ENCODE data around the gene TUBA8. TPM values are rescaled to one million over a fixed set of nuclear protein-coding genes. Genes with fewer than 3 reads are reported as not detected.
"Not testable (repeated sequence)": the region's sequence is repeated elsewhere in the genome, so short reads cannot be mapped to it uniquely, and the experiment has no call there.

The TUBA8 gene
- 1.7 and 1.9 TPM in 2 replicates for total RNA-seq

DNA sequence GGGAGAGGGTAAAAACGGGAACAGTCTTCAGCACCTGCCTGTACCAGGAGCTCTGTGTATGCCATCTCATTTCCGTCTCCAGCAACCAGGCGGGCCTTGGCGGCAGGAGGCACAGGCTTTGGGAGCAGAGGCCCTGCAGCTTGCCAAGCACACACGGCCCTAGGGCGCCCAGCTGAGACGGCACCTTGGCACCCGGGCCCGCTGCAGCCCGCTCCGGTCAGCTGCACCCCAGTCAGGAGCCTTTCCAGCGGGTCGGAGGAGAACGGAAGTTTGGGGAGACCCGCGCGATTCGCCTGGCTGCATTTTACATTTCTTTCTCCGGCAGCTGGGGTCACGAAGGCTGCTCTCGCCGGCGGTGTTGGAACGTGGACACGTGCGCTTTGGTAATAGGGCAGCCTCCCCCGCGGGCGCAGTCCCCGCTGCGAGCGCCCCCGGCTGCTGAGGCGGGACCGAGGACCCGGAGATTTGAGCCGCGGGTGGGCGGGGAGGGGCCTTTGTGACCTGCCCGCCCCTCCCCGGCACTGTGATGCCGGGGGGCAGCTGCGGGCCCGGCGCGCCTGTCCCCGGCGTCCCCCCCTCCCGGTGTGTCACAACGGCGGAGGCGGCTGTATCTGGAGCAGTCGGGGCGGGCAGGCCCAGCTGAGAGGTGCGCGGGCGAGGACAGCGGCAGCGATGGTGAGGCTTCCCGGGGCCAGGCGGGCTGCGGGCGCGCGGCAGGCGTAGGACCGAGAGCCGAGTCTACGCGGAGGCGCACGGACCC lies at the start of gene TUBA8:
TSS of gene TUBA8 (plus strand) at position 616 of the 760 bp plus-strand sequence. CDS start at position 673, 57 bp downstream.
- intact Hi-C loops (cut with micrococcal nuclease), result no loop called here

DNA sequence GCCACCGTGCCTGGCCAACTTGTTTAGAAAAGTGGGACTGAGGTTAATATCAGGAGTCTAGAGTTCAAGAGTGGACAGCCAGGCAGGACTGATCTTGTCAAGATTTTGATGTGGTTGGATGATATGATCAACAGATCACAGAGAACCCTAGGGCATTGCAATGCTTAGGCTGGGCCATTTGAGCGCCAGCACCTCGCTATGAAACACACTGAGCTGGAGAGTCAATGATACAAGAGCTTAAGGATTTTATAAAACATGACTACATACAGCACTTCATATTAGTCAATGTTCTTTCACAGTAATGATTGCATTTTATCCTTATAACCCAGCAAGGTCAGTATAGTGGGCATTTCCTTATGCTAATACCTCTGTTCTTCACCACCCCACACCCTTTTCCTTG lies 48.2 kb upstream of the TUBA8 start:
- intact Hi-C loops (cut with micrococcal nuclease), result no loop called here

DNA sequence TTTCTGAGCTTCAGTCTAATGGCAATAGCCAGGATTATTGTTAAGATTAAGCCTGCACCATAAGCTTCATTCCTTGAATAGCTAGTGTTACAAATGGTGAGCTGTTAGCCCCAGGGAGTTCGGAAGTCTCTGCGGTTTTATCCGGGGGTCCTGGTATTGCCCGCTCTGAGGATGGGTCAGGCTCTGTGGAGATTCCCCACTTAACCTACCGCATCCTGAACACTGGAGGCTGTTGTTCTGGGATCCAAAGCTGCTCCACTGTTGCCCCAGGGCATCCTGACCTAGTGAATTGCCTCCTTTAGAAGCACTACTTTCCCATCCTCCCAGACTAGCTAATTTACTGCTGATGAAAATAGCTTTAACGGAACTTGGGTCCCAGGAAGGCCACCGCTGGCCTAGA lies 47.3 kb upstream of the TUBA8 start:
- intact Hi-C loops (cut with micrococcal nuclease), result no loop called here

DNA sequence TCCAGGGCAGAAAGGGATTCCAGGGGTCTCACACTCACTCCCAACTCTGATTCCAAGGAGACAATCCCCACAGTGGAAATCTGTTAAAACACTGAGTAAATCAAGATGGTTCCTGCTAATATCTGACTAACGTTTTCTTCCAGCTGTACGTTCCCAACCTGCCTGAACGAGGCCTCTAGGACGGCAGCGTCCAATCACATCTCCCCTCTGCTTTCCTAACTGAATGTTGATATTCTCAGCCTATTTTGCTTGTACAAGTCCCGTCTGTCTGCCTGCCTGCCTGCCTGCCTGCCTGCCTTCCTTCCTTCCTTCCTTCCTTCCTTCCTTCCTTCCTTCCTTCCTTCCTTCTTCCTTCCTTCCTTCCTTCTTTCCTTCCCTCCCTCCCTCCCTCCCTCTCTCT lies 46.9 kb upstream of the TUBA8 start:
- intact Hi-C loops (cut with micrococcal nuclease), result not testable (repeated sequence)

DNA sequence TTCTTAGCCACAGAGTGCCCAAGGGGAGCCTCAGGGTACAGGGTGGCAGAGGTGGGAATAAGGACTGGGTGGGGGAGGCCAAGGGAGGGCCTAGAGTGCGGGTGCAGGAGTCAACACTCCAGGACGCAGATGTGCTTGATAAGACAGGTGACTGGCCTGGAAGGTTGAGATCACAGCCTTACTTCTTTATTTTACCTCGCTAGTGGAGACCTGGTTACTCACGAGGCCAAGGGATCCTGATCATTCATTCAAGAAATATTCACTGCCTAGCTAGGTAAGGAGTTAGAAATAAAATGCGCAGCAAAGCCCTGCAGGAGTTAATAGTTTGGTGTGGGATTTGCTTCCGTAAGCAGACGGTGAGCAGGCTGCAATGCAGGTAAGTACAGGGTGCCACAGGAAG lies 46.0 kb upstream of the TUBA8 start:
- intact Hi-C loops (cut with micrococcal nuclease), result no loop called here

DNA sequence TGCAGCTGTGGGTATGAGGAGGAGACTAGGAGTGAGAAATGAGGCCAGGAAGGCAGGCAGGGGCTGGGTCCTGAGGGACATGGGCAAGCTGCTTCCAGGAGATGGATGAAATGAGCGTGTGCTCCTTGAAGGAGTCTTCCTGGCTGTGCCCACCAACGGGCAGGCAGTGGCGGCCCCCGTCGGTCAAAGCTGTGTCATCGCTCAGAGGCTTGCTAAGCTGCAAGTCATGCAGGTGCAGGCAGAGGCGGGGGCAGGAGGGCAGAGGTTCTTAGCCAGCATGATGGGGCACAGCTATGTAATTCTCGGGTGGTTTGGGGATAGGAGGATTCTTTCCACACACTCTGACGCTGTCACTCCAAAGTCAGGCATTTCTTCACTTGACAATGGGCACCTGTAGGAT lies 45.4 kb upstream of the TUBA8 start:
- intact Hi-C loops (cut with micrococcal nuclease), result no loop called here

DNA sequence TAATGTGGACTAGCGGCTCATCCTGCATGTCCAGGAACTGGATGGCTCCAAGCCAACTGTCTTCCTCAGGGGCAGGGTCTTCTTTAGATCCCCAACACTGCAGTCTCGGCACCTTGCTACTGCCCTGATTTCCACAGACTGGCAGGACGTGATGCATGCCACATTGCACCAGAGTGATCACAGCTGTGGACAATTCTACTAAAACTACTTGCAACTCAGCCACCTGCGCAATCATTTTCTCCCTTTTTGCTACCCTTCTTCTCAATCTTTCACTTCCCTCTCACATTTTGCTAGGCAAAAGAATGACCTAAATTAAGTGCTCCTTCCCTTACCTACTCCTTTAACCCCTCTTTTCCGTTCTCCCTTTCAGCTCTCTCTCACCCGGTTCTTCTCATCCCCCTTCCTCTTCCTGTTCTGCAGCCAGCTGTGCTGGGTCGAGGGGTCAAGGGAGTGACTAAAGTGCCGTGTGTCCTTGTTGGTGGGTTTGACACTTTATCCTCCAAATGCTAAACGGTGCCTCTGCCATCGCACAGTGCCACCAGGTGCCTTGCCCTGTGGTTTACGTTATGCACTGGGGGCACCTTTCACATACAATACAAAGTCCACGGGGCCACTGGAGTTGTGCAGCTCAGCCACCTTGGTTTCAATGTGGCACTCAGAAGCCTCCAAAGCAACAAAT lies 44.3 kb upstream of the TUBA8 start:
- intact Hi-C loops (cut with micrococcal nuclease), result no loop called here

DNA sequence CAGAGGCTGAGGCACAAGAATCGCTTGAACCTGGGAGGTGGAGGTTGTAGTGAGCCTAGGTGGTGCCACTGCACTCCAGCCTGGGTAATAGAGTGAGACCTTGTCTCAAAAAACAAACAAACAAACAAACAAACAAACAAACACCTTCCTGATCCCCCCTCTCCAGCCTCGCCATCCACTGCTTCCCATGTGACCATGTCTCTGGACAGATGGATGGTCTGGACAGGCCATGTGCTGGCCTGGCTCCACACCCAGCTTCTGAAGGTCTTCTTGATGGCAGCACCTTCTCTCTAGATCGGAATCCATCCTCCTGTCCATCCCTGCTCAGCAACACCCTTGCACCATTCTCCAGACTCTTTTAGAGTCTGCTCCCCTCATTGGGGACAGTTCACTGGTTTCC lies 43.5 kb upstream of the TUBA8 start:
- intact Hi-C loops (cut with micrococcal nuclease), result no loop called here

DNA sequence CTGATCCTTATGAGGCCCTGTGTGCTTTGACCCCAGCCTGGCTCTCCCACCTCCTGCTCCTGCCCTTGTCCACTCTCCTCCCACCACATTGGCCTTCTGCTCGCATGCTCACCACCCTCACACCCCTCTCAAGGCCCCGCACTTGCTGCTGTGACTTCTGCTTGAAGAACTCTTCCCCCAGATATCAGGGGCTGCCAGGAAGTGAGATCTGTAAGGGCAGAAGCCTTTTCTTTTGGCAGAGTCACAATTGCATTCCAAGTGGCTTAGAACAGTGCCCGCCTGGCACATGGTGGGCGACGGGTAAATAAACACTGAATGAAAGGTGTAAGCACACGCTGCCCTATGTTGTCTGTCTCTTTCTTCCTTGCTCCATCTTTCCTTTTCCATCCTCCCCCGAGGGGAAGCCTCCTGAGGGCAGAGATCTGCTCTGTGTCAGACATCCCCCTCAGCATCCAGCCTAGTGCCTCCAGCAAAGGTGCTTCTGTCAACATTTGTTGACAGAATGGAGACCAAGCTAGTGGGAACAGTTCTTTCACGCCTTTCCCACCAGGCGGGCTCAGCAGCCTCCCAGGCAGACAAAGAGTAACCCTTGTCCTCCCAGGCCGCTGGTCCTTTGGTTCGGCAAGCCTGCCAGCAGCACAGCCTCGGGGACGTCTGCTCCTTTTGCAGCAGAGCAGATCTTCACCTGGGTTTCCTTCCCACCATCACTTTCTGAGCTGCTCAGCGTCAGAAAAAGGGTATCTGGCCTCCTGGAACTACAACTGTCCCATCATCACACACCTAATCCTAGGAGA lies 42.9 kb upstream of the TUBA8 start:
- intact Hi-C loops (cut with micrococcal nuclease), result no loop called here

DNA sequence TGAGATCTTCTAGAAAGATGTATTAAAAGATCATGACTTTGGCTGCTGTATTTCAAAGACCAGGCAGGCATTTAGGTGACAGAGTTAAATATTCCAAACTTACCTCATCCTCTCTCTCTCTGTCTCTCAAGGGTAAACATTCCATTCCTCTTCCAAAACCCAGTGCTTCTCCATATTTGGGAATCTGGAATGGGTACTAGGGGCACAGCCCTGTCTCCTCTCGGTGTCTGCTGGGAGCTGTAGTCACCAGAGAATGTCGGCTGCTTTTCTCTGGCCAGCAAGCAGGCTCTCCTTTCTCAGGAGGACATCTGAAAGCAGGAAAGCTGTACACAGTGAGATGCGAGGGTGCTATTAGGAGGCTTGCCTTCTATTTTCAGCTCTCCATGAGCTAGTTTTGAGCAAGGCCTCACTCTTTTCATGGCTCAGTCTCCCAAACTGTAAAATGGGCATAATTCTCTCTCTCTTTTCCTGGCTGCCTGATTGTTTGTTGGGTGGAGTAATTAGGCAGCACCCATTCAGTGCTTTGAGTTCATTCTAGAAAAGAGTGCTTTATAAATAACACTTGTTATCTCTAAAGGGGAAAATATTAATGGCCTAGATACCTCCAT lies 42.1 kb upstream of the TUBA8 start:
- intact Hi-C loops (cut with micrococcal nuclease), result no loop called here

DNA sequence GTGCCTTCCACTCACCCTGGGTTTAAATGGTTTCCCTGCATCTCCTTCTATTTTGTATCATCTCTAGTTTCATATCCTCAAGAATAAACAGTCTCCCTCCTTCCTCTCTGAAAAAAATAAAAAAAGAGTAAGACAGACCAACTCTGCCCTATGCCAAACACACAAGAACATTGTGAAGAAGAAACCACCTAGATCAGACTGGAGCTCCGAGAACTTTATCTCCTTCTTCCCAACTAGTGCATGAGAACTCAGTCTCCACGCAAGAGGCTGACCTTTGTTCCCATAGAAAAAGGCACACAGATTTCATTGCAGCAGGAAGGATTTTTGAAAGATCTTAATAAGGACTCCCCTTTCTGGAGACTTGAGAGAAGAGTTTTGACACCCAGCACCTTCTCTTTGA lies 41.6 kb upstream of the TUBA8 start:
- intact Hi-C loops (cut with micrococcal nuclease), result no loop called here

DNA sequence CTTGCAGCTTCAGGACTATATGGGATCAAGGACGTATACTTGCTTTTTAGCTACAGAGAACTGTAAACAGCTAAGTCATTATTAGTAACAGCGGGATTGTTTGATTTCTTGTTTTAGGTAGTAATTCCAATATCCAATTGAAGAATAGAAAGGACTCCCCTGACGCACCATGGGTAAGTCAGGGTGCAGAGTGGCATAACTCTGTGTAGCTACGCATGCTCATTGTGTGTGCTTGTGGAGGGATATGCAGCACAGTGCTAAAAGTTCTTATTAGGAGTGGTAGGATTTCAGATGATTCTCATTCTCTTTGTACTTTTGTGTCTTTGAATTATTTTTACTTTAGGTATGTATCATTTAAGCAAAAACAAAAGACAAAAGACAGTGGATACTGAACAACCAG lies 40.6 kb upstream of the TUBA8 start:
- intact Hi-C loops (cut with micrococcal nuclease), result no loop called here

DNA sequence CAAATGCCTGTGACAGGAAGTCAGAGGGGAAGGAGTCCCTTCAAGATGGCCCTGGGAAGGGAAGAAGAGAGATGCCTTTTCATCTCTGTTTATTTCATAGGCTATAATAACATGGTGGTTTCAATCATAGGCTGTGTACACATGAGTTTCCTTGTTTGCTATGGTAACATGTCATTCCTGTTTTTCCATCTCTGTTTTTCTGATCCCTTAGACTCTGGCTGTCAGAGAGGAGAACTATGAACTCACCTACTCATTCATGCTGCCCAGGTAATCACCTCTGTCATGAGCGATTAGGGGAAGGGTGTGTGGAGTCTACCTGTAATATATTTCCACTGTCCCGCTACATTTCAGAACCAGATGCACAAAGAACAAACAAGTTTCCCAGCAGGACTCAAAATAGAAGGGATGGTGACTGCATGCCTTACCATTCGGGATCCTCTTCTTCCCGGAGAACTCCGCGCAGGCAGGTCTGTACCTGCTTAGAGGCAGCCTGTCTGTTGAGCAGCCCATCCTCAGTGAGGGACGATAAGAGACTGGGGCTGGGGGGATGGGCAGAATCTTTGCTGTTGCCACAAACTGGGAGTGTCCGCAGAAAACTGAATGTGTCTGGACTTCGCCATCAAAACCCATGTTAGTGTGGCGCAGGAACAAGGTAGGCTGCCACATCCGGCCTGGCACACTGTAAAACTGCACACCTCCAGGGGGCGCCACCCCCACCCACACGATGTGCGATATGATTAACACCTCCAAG lies 39.9 kb upstream of the TUBA8 start:
- intact Hi-C loops (cut with micrococcal nuclease), result no loop called here

DNA sequence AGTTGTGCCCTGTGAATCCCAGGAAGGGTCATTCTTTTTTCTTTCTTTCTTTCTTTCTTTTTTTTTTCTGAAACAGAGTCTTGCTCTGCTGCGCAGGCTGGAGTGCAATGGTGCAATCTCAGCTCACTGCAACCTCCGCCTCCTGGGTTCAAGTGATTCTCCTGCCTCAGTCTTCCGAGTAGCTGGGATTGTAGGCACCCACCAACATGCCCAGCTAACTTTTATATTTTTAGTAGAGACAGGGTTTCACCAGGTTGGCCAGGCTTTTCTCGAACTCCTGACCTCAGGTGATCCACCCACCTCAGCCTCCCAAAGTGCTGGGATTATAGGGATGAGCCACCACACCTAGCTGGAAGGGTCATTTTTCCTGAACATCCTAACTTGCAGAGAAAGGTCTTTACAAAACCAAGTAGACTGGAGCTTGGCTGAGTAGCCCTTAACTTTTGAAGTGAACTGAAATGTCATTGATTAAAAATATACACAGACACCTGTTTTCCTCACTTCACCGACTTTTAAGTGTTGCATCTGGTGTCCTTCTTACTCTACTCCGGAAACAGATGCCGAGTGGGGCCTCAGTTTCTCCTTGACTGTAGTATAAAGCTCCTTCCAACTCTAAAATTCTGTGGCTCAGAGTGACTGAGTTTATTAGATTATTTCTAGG lies 39.2 kb upstream of the TUBA8 start:
- intact Hi-C loops (cut with micrococcal nuclease), result not testable (repeated sequence)

DNA sequence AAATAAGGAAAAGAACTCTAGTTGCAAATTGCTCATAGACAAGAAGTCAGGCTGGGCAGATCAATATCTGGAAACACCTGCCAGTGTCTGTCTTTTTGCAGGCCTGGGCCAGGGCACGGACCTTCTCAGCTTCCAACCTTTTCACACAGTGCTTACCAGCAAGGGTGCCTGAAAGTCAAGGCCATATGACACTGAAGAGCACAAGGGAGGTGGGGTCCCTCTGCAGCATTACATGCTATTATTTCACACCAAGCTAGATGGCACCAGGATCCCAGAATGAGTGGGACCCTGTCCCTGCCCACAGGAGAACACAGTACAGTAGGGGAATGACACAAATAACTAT lies 38.7 kb upstream of the TUBA8 start:
- intact Hi-C loops (cut with micrococcal nuclease), result no loop called here

DNA sequence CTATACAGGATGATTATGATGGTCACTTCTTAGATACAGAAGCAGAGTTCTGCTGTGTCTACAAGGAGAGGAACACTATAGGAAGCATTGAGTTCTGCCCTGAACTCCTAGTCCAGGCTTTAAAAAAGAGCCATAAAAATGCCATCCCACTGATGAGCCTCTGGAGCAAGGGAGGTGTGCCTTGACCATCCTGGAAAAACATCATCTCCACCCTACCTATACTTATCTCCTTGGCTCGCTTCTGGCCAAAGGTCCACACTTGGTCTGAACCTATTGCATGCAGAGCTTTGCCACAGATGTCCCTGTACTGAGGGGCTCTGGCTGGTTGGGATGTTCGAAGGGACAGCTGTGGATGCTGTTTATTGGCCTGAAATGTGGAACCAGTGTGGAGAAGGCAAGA lies 37.1 kb upstream of the TUBA8 start:
- intact Hi-C loops (cut with micrococcal nuclease), result no loop called here

DNA sequence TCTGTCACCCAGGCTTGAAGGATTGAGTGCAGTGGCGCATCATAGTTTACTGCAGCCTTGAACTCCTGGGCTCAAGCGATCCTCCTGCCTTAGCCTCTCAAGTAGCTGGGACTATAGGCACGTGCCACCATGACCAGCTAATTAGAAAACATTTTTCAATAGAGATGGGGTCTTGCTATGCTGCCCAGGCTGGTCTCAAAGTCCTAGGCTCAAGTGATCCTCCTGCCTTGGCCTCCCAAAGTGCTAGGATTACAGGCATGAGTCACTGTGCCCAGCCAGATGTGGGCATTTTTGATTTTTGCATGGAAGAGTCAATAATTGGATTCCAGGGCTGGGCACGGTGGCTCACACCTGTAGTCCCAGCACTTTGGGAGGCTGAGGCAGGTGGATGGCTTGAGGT lies 36.7 kb upstream of the TUBA8 start:
- intact Hi-C loops (cut with micrococcal nuclease), result not testable (repeated sequence)

DNA sequence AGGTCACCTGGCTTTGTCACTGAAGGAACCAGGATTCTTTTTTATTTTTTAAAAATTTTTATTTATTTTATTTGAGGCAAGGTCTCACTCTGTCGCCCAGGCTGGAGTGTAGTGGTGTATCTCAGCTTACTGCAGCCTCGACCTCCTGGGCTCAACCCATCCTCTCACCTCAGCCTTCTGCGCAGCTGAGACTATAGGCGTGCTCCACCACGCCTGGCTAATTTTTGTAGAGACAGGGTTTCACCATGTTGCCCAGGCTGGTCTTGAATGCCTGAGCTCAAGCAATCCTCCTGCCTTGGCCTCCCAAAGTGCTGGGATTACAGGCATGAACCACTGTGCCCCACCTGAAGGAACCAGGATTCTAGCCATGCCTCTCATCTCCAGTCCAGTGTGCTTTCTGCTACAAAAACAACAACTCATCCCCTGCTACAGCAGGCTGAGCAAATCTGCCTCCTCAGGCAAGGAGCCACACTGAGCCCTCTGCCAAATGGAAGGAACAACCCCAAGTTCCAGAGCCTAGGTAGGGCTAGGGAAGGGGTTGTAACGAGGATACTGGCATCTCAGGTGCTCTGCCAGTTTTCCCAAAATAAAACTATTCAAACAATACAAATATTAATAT lies 35.4 kb upstream of the TUBA8 start:
- intact Hi-C loops (cut with micrococcal nuclease), result loop anchor here (5.0 kb wide), 1 partner anchor 903 kb away; no protein-coding TSS in a partner anchor

DNA sequence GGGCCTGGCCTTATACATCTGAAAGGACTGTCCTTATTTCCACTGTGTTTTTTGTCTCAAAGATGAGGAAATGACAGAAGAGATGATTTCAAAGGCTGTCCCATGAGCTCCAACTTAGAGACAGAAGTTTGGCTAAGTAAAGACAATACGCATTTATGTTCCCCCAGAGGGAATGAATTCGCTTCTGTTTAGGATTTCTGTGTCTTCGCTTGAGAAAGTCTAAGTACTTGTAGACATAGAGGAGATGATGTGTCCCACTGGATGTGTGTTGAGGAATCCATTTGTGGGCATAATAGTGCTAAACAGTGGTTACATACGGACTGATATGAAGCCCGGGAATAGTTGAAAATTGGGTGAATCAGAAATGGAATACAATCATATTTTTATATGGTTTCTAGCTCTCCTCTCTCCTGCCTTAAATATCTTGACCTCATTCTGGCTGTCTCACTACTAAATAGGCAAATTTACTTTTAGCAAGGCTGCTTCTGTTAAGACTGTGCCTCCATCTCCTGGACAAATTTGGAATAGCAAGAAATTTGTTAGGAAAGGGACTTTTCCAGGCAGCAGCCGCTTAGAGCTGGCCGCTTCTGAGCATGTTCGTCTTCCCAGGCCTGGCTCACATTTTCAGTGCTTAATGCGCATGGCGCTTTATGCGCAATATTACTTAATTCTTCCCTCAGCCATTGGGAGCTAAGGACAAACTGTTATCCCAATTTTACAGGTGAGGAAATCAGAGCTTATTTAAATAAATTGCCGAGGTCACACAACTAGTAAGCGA lies 34.7 kb upstream of the TUBA8 start:
- intact Hi-C loops (cut with micrococcal nuclease), result loop anchor here (1.0 to 5.0 kb wide), 7 partner anchors 52 to 1001 kb away; partner anchors contain the start of genes BCL2L13 and MICAL3
